Thyroid gland (tissue), 4 donors: ENCODE data around the gene ITGAD. TPM values are rescaled to one million over a fixed set of nuclear protein-coding genes. Genes with fewer than 3 reads are reported as not detected.

ENCODE experiments used
- DNase-seq, 2 donors: peaks; one replicate each; pipeline ENCODE4 v3.0.0-alpha.2; 2019
- H3K27ac ChIP-seq, 3 donors: fragments of 200-600 bp; sonication (generic); 1 replicate in 2 of 3; 2 replicates in 1 of 3; pipeline ENCODE4 v1.5.1; 2016 to 2019; ENCODE audit warnings: mild to moderate bottlenecking in 1 of 3, moderate library complexity in 1 of 3
- H3K27me3 ChIP-seq: fragments of 200-600 bp; sonication (generic); one replicate; pipeline ENCODE4 v1.5.1; 2019
- H3K36me3 ChIP-seq, 2 donors: fragments of 200-600 bp; sonication (generic); one replicate each; pipeline ENCODE4 v1.5.1; 2016 to 2019
- H3K4me1 ChIP-seq, 2 donors: fragments of 200-600 bp; sonication (generic); one replicate each; pipeline ENCODE4 v1.5.1; 2017 to 2019
- H3K4me3 ChIP-seq, 3 donors: fragments of 200-600 bp; sonication (generic); replicated peaks in 1 of 3; 1 replicate in 2 of 3; 2 replicates in 1 of 3; pipeline ENCODE4 v1.5.1; 2016; ENCODE audit warnings: mild to moderate bottlenecking in 1 of 3
- H3K9me3 ChIP-seq: fragments of 200-600 bp; sonication (generic); one replicate; pipeline ENCODE4 v1.5.1; 2017
- POLR2A ChIP-seq, 2 donors: fragments of 450-650 bp; IDR thresholded peaks; one replicate each; pipeline ENCODE4 v1.6.1; 2017; ENCODE audit warnings: antibody characterized with exemption in 2 of 2, mild to moderate bottlenecking in 2 of 2, moderate library complexity in 1 of 2
- WGBS, 2 donors: methylation state at CpG; one replicate each; pipeline ENCODE4 v1.1.5; 2017; 5-methylcytosine and 5-hydroxymethylcytosine counted together
- intact Hi-C: fragments of 100-400 bp; cut with DNase I; formaldehyde crosslinking; loops from one replicate; pipeline ENCODE4 v1.15.1; 2023
- total RNA-seq, 4 donors: library from RNA; depleted of rRNA; stranded (reverse); fragments of >200 nt; gene quantifications; one replicate each; pipeline ENCODE4 v1.2.3, GENCODE V29; 2016
- TF ChIP-seq, protein P1 (sequence below), 6 experiments: fragments of 200-600 bp in 3 of 6; fragments of 450-650 bp in 3 of 6; sonication (generic) in 3 of 6; IDR thresholded peaks; one replicate each; pipeline ENCODE4 v1.5.1; 2016 to 2019; ENCODE audit warnings: antibody characterized with exemption in 6 of 6, mild to moderate bottlenecking in 2 of 6, inconsistent platforms in 1 of 6, moderate library complexity in 1 of 6

Gene ITGAD
- total RNA-seq, 4 donors from 2014 or later, result not detected

DNA sequence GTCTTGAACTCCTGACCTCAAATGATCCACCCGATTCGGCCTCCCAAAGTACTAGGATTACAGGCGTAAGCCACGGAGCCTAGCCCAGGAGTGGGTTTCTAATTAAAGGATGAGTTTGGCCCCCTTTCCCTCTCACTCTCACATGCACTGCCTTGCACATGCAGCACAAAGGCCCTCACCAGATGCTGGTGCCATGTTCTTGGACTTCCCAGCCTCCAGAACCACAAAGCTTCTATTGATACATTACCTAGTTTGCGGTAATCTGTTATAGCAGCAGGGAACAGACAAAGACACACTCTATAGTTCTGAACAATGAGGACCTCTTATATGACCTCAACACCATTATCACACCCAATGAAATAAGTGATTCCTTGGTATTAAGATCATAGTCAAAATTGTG lies 17.9 kb upstream of the ITGAD start:
- 93 to 96% methylated on average over 5 of the region's 5 CpGs for WGBS, 2 donors
- TF ChIP-seq POLR2A (IDR thresholded peaks at IDR 0.05), result no peak
- TF ChIP-seq, protein P1, sequence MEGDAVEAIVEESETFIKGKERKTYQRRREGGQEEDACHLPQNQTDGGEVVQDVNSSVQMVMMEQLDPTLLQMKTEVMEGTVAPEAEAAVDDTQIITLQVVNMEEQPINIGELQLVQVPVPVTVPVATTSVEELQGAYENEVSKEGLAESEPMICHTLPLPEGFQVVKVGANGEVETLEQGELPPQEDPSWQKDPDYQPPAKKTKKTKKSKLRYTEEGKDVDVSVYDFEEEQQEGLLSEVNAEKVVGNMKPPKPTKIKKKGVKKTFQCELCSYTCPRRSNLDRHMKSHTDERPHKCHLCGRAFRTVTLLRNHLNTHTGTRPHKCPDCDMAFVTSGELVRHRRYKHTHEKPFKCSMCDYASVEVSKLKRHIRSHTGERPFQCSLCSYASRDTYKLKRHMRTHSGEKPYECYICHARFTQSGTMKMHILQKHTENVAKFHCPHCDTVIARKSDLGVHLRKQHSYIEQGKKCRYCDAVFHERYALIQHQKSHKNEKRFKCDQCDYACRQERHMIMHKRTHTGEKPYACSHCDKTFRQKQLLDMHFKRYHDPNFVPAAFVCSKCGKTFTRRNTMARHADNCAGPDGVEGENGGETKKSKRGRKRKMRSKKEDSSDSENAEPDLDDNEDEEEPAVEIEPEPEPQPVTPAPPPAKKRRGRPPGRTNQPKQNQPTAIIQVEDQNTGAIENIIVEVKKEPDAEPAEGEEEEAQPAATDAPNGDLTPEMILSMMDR (IDR thresholded peaks at IDR 0.05), result no peak
- DNase-seq, result no peak
- intact Hi-C loops, result loop anchor here (5.0 kb wide), 1 partner anchor 388 kb away; the partner anchor contains the start of gene HSD3B7
- H3K27me3 ChIP-seq, result no peaks in the 10 kb centered on the region
- H3K4me1 ChIP-seq, result no peaks in the 10 kb centered on the region
- H3K36me3 ChIP-seq, result no peaks in the 10 kb centered on the region
- no peak overlapping the region for H3K4me3 ChIP-seq
- no peak overlapping the region for H3K27ac ChIP-seq
- H3K9me3 ChIP-seq, result no peaks in the 10 kb centered on the region

DNA sequence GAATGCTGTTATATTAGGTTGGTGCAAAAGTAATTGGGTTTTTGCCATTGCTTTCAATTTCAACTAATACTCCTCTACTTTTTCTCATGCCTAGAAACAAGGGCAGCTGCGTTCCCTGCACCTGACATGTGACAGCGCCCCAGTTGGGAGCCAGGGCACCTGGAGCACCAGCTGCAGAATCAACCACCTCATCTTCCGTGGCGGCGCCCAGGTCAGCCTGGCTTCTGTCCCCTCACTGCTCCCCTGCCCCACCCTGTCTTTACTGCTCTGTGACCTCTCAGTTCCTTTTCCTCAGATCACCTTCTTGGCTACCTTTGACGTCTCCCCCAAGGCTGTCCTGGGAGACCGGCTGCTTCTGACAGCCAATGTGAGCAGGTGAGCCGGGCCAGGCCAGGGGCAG lies 16.4 kb upstream of the ITGAD start:
- DNase-seq, result no peak
- intact Hi-C loops, result loop anchor here (5.0 kb wide), 1 partner anchor 389 kb away; the partner anchor contains the start of gene HSD3B7
- H3K4me1 ChIP-seq, result no peaks in the 10 kb centered on the region
- 71 to 81% methylated on average over 8 of the region's 8 CpGs for WGBS, 2 donors
- no peak overlapping the region for H3K4me3 ChIP-seq
- H3K9me3 ChIP-seq, result no peaks in the 10 kb centered on the region
- H3K36me3 ChIP-seq, result no peaks in the 10 kb centered on the region
- no peak for TF ChIP-seq POLR2A (IDR thresholded peaks at IDR 0.05)
- TF ChIP-seq, protein P1 (IDR thresholded peaks at IDR 0.05), result no peak
- no peaks in the 10 kb centered on the region for H3K27me3 ChIP-seq
- H3K27ac ChIP-seq, result no peak overlapping the region

DNA sequence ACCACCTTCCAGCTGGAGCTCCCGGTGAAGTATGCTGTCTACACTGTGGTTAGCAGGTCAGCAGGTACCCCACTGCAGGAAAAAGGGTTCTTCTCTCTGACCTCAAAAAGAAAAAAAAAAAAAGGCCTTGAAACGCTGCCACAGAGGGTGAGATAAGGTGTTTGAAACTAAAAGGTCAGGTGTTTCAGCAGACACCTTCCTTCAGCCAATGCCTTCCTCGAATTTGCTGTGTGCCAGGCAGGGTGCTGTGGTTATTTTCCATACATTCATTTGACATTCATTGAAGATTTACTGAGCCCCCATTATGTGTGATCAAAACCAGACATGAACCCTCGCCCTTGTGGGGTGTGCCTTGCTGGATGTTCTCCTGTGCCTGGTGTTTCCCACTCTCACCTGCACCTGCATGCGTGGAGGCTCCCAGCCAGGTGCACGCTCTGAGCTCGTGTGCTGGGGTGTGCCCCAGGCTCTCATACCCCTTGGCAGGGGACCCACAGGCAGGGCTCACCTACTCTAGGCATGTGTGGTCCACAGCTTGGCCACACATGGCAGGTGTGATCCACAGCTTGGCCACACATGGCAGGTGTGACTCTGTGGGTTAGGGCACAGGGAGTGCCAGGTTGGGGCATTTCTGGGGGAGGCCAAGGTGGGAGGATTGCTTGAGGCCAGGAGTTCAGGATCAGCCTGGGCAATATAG lies 15.8 kb upstream of the ITGAD start:
- no peak overlapping the region for H3K4me3 ChIP-seq
- H3K9me3 ChIP-seq, result no peaks in the 10 kb centered on the region
- H3K27ac ChIP-seq, result no peak overlapping the region
- no peak for DNase-seq
- TF ChIP-seq POLR2A (IDR thresholded peaks at IDR 0.05), result no peak
- TF ChIP-seq, protein P1 (IDR thresholded peaks at IDR 0.05), result no peak
- intact Hi-C loops, result loop anchor here (5.0 kb wide), 1 partner anchor 390 kb away; the partner anchor contains the start of gene HSD3B7
- no peaks in the 10 kb centered on the region for H3K36me3 ChIP-seq
- no peaks in the 10 kb centered on the region for H3K27me3 ChIP-seq
- H3K4me1 ChIP-seq, result no peaks in the 10 kb centered on the region
- WGBS, 2 donors, result 70 to 74% methylated on average over 7 of the region's 7 CpGs

DNA sequence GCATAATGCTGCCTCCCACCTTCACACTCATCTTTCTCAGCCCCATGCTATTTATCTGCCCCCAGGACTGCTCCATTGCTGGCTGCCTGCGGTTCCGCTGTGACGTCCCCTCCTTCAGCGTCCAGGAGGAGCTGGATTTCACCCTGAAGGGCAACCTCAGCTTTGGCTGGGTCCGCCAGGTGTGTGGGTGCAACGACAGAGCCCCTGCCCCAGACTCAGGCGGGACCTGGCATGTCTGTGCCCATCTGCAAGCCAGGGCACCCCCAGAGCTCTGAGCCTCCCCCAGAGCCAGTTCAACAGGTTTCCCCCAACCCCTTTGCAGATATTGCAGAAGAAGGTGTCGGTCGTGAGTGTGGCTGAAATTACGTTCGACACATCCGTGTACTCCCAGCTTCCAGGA lies 12.9 kb upstream of the ITGAD start:
- H3K27ac ChIP-seq, result no peak overlapping the region
- TF ChIP-seq POLR2A (IDR thresholded peaks at IDR 0.05), result no peak
- TF ChIP-seq, protein P1 (IDR thresholded peaks at IDR 0.05), result no peak
- intact Hi-C loops, result no loop called here
- no peaks in the 10 kb centered on the region for H3K9me3 ChIP-seq
- 65 to 70% methylated on average over 10 to 11 of the region's 12 CpGs for WGBS, 2 donors
- no peaks in the 10 kb centered on the region for H3K27me3 ChIP-seq
- H3K4me1 ChIP-seq, result no peaks in the 10 kb centered on the region
- no peak overlapping the region for H3K4me3 ChIP-seq
- DNase-seq, result no peak
- H3K36me3 ChIP-seq, result no peaks in the 10 kb centered on the region

DNA sequence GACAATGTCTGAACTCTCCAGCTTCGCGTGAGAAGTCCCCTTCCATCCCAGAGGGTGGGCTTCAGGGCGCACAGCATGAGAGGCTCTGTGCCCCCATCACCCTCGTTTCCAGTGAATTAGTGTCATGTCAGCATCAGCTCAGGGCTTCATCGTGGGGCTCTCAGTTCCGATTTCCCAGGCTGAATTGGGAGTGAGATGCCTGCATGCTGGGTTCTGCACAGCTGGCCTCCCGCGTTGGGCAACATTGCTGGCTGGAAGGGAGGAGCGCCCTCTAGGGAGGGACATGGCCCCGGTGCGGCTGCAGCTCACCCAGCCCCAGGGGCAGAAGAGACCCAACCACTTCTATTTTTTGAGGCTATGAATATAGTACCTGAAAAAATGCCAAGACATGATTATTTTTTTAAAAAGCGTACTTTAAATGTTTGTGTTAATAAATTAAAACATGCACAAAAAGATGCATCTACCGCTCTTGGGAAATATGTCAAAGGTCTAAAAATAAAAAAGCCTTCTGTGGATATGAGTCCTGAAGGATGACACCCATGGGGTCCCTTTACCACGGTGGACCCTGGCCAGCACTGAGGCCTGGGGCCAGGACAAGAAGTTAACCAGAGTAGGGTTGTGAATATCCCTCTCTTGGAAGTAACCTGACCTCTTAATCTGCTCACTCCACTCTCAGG lies 10.5 kb upstream of the ITGAD start:
- Histone ChIP-seq H3K9me3 (no peaks in the 10 kb centered on the region), H3K27me3 (no peaks in the 10 kb centered on the region), H3K36me3 (no peaks in the 10 kb centered on the region), H3K4me1 (no peaks in the 10 kb centered on the region), H3K27ac (no peak overlapping the region), H3K4me3 (no peak overlapping the region)
- peak; percentile 40 to 44 for DNase-seq
- intact Hi-C loops, result no loop called here
- TF ChIP-seq POLR2A (IDR thresholded peaks at IDR 0.05), result no peak
- TF ChIP-seq, protein P1 (IDR thresholded peaks at IDR 0.05), result peak in 4 of 6 experiments; percentile 7 to 54 (median 26)
- 22 to 24% methylated on average over 14 of the region's 14 CpGs for WGBS, 2 donors
